Transverse colon (tissue), 4 donors: ENCODE measurements around the gene ZNF181. TPM values are rescaled to one million over a fixed set of nuclear protein-coding genes. Genes with fewer than 3 reads are reported as not detected.

Experiments used
- DNase-seq: peaks from one replicate; pipeline ENCODE4 v3.0.0-alpha.2; 2019
- H3K27ac ChIP-seq, 4 donors: fragments of 200-600 bp; sonication (generic); 2 replicates each; pipeline ENCODE4 v1.5.1; 2016 to 2018; ENCODE audit warnings: inconsistent platforms in 4 of 4
- H3K27me3 ChIP-seq: fragments of 200-600 bp; sonication (generic); 2 replicates; pipeline ENCODE4 v1.5.1; 2017; ENCODE audit warnings: inconsistent platforms
- H3K36me3 ChIP-seq, 4 donors: fragments of 200-600 bp; sonication (generic); 2 replicates each; pipeline ENCODE4 v1.5.1; 2017 to 2019; ENCODE audit warnings: inconsistent platforms in 4 of 4
- H3K4me1 ChIP-seq, 4 donors: fragments of 200-600 bp; sonication (generic); 2 replicates each; pipeline ENCODE4 v1.5.1; 2017 to 2020; ENCODE audit warnings: inconsistent platforms in 4 of 4
- H3K4me3 ChIP-seq, 4 donors: fragments of 200-600 bp; sonication (generic); 1 replicate in 1 of 4; 2 replicates in 3 of 4; pipeline versions ENCODE4 v1.5.1 to v1.6.1; 2017 to 2019; ENCODE audit warnings: inconsistent platforms in 4 of 4
- H3K9me3 ChIP-seq, 2 donors: fragments of 200-600 bp; sonication (generic); 2 replicates each; pipeline ENCODE4 v1.5.1; 2017 to 2019; ENCODE audit warnings: inconsistent platforms in 2 of 2
- CTCF ChIP-seq, 5 experiments: fragments of 200-600 bp in 3 of 5; fragments of 450-650 bp in 2 of 5; sonication (generic) in 3 of 5; IDR thresholded peaks; 1 replicate in 2 of 5; 2 replicates in 3 of 5; pipeline ENCODE4 v1.5.1; 2016 to 2017; ENCODE audit warnings: antibody characterized with exemption in 5 of 5, inconsistent platforms in 3 of 5, mild to moderate bottlenecking in 2 of 5, moderate library complexity in 1 of 5
- EP300 ChIP-seq: sonication (generic); formaldehyde crosslinking; IDR thresholded peaks from one replicate; pipeline ENCODE4 v1.6.1; 2017; ENCODE audit warnings: antibody characterized with exemption, low read depth
- POLR2A ChIP-seq: fragments of 450-650 bp; IDR thresholded peaks from one replicate; pipeline ENCODE4 v1.6.1; 2016; ENCODE audit warnings: antibody characterized with exemption, mild to moderate bottlenecking, moderate library complexity
- POLR2AphosphoS5 ChIP-seq, 3 donors: sonication (generic); formaldehyde crosslinking; IDR thresholded peaks; one replicate each; pipeline ENCODE4 v1.6.1; 2016; ENCODE audit warnings: antibody characterized with exemption in 3 of 3
- WGBS, 2 donors: methylation state at CpG; one replicate each; pipeline ENCODE4 v1.1.5; 2018; ENCODE audit warnings: low coverage in 1 of 2; 5-methylcytosine and 5-hydroxymethylcytosine counted together
- in situ Hi-C, 4 donors: fragments of 200-750 bp; cut with MboI; loops; one replicate each; pipeline versions ENCODE4 v1.15.0 to v1.15.1; 2017; ENCODE audit warnings: low sequenced_read_pairs in 3 of 4, low pct_ligation_motif_present in 1 of 4, low pct_unique_long_range_greater_than_20kb in 1 of 4
- intact Hi-C: fragments of 100-400 bp; cut with DNase I; formaldehyde crosslinking; loops from one replicate; pipeline ENCODE4 v1.15.1; 2023; ENCODE audit warnings: low total_unique reads
- total RNA-seq, 4 donors: library from RNA; depleted of rRNA; stranded (reverse); fragments of >200 nt; gene quantifications; one replicate each; pipeline ENCODE4 v1.1.0, GENCODE V29; 2016

The ZNF181 gene
- total RNA-seq, 4 donors from 2014 or later = 7.1 to 23.8 (median 15.5) TPM

GRCh38 chr19:34786236-34786635, 52.2 kb downstream of the ZNF181 start:
- intact Hi-C loops (no loop called here), in situ Hi-C loops (no loop called here)
- H3K4me3 ChIP-seq = no peak overlapping the region
- no peak for DNase-seq
- TF ChIP-seq EP300 = no peak
- no peaks in the 10 kb centered on the region for H3K9me3 ChIP-seq
- WGBS, 2 donors = 77 to 82% methylated on average over 4 to 5 of the region's 5 CpGs
- no peaks in the 10 kb centered on the region for H3K36me3 ChIP-seq
- no peaks in the 10 kb centered on the region for H3K27me3 ChIP-seq
- no peak overlapping the region for H3K27ac ChIP-seq
- H3K4me1 ChIP-seq = no peaks in the 10 kb centered on the region

GRCh38 chr19:34787059-34787824, 53.2 kb downstream of the ZNF181 start:
- intact Hi-C loops (no loop called here), in situ Hi-C loops (no loop called here)
- no peaks in the 10 kb centered on the region for H3K36me3 ChIP-seq
- DNase-seq = no peak
- no peaks in the 10 kb centered on the region for H3K9me3 ChIP-seq
- H3K4me3 ChIP-seq = no peak overlapping the region
- 68 to 70% methylated on average over 3 of the region's 3 CpGs for WGBS, 2 donors
- TF ChIP-seq EP300 (no peak), CTCF (IDR thresholded peaks at IDR 0.05) (no peak), POLR2A (no peak)
- H3K27me3 ChIP-seq = no peaks in the 10 kb centered on the region
- no peaks in the 10 kb centered on the region for H3K4me1 ChIP-seq
- H3K27ac ChIP-seq = no peak overlapping the region

- in situ Hi-C loops (no loop called here), intact Hi-C loops (no loop called here)
- no peaks in the 10 kb centered on the region for H3K36me3 ChIP-seq
- no peaks in the 10 kb centered on the region for H3K9me3 ChIP-seq
- no peaks in the 10 kb centered on the region for H3K27me3 ChIP-seq
- H3K4me3 ChIP-seq = no peak overlapping the region
- 68 to 82% methylated on average over 2 of the region's 2 CpGs for WGBS, 2 donors
- TF ChIP-seq POLR2A = no peak
- no peak for TF ChIP-seq EP300
- TF ChIP-seq POLR2AphosphoS5 (IDR thresholded peaks at IDR 0.05) = no peak
- TF ChIP-seq CTCF (IDR thresholded peaks at IDR 0.05) = no peak
- H3K4me1 ChIP-seq = no peaks in the 10 kb centered on the region
- no peak for DNase-seq
- H3K27ac ChIP-seq = no peak overlapping the region
Measured at GRCh38 chr19:34788074-34788473, 54.0 kb downstream of the ZNF181 start.

- Histone ChIP-seq H3K27ac (no peak overlapping the region), H3K27me3 (no peaks in the 10 kb centered on the region), H3K9me3 (no peaks in the 10 kb centered on the region), H3K4me1 (no peaks in the 10 kb centered on the region), H3K36me3 (no peaks in the 10 kb centered on the region), H3K4me3 (no peak overlapping the region)
- 62% methylated on average over 3 of the region's 3 CpGs for WGBS, 2 donors
- in situ Hi-C loops = no loop called here
- DNase-seq = no peak
- intact Hi-C loops = no loop called here
- TF ChIP-seq CTCF (IDR thresholded peaks at IDR 0.05) = no peak
- TF ChIP-seq POLR2A = no peak
- no peak for TF ChIP-seq POLR2AphosphoS5 (IDR thresholded peaks at IDR 0.05)
- TF ChIP-seq EP300 = no peak
Measured at GRCh38 chr19:34793565-34793964, 59.5 kb downstream of the ZNF181 start.
